CD8-positive, alpha-beta memory T cell (primary cell): Measurements from ENCODE around the gene MICA. TPM values are rescaled to one million over a fixed set of nuclear protein-coding genes. Genes with fewer than 3 reads are reported as not detected.
"Not testable (repeated sequence)": the region's sequence is repeated elsewhere in the genome, so short reads cannot be mapped to it uniquely, and the experiment has no call there.

Source experiments
- CTCF ChIA-PET: fragments of 350-600 bp; sonication (Branson Sonifier 250); formaldehyde crosslinking; loops from one replicate; lab custom pipeline; 2021; ENCODE audit warnings: antibody characterized with exemption; lab: Charles Lee
- POLR2A ChIA-PET: fragments of 350-600 bp; sonication (Branson Sonifier 250); formaldehyde crosslinking; loops from one replicate; lab custom pipeline; 2021; ENCODE audit warnings: antibody characterized with exemption; lab: Charles Lee
- DNase-seq, 5 donors: peaks; one replicate each; pipeline versions ENCODE4 v3.0.0 to v3.0.0-alpha.2; 2020 to 2022; ENCODE audit warnings: mixed read lengths in 1 of 5
- H3K27ac ChIP-seq: one replicate; pipeline ENCODE4 v1.7.0; 2013; ENCODE audit warnings: low read depth, mild to moderate bottlenecking, low read length, moderate library complexity
- H3K27me3 ChIP-seq: 2 replicates; pipeline ENCODE4 v1.7.0; 2013; ENCODE audit warnings: low read length, mild to moderate bottlenecking; ENCODE audit not compliant: insufficient read depth, poor library complexity, severe bottlenecking
- H3K36me3 ChIP-seq: 2 replicates; pipeline ENCODE4 v1.7.0; 2013; ENCODE audit warnings: mild to moderate bottlenecking, low read length, moderate library complexity; ENCODE audit not compliant: insufficient read depth
- H3K4me1 ChIP-seq: 2 replicates; pipeline ENCODE4 v1.7.0; 2013; ENCODE audit warnings: mild to moderate bottlenecking, low read length, moderate library complexity; ENCODE audit not compliant: insufficient read depth
- H3K4me3 ChIP-seq: 2 replicates; pipeline ENCODE4 v1.7.0; 2013; ENCODE audit warnings: mild to moderate bottlenecking, low read length
- H3K9me3 ChIP-seq: 2 replicates; pipeline ENCODE4 v1.7.0; 2013; ENCODE audit warnings: mild to moderate bottlenecking, low read length
- H3K27ac Mint-ChIP-seq, 8 donors: one replicate each; pipeline ENCODE4 v1.8.0; 2020 to 2021; ENCODE audit warnings: mixed read lengths in 8 of 8, mild to moderate bottlenecking in 6 of 8, inconsistent platforms in 3 of 8, moderate library complexity in 3 of 8
- H3K27me3 Mint-ChIP-seq, 2 donors: one replicate each; pipeline ENCODE4 v1.8.0; 2020 to 2021; ENCODE audit warnings: mixed read lengths in 2 of 2, mild to moderate bottlenecking in 1 of 2, moderate library complexity in 1 of 2
- H3K36me3 Mint-ChIP-seq, 3 donors: one replicate each; pipeline ENCODE4 v1.8.0; 2020 to 2021; ENCODE audit warnings: mixed read lengths in 3 of 3, inconsistent platforms in 1 of 3, mild to moderate bottlenecking in 1 of 3
- H3K4me1 Mint-ChIP-seq, 3 donors: one replicate each; pipeline ENCODE4 v1.8.0; 2020 to 2021; ENCODE audit warnings: mixed read lengths in 3 of 3, inconsistent platforms in 1 of 3, mild to moderate bottlenecking in 1 of 3
- H3K4me3 Mint-ChIP-seq, 7 donors: one replicate each; pipeline ENCODE4 v1.8.0; 2020 to 2021; ENCODE audit warnings: mixed read lengths in 7 of 7, mild to moderate bottlenecking in 6 of 7, moderate library complexity in 4 of 7, inconsistent platforms in 2 of 7
- H3K9me3 Mint-ChIP-seq, 5 donors: one replicate each; pipeline ENCODE4 v1.8.0; 2020 to 2022; ENCODE audit warnings: mixed read lengths in 5 of 5, mild to moderate bottlenecking in 3 of 5, moderate library complexity in 2 of 5, inconsistent platforms in 1 of 5
- polyA plus RNA-seq: library from polyadenylated mRNA; unstranded; fragments of 300-500 nt; fragmentation: Illumina TruSeq; gene quantifications from one replicate; pipeline ENCODE4 v1.2.3, GENCODE V29; 2021
- total RNA-seq, 2 experiments: library from RNA; stranded (reverse); gene quantifications; one replicate each; pipeline ENCODE4 v1.2.3, GENCODE V29; 2021

The MICA gene
- total and polyA plus RNA-seq, 3 experiments from 2014 or later: 8.2 to 12.8 (median 12.4) TPM

DNA sequence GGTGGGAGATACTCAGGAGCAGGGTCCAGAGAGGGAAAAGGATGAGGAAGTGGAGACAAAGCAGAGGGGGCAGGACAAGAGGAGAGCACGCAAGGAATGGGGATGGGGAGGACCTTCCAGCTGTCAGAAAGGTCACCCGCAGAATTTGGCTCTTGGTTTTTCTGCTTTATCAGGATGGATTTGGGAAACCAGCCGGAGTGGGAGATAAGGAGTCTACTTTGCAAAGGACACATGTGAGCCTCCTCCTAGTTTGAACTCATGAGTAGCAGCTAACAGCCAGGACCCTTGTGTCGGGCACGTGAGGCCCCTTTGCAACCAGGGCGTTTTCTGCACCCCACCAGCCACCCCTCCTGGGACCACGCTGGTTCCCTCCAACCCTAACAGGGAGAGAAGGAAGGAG, 7.6 kb upstream of the MICA start:
- Mint-ChIP-seq H3K4me1 (peaks cover 28 to 48% (median 32%) of the 10 kb centered on the region in 3 donors), H3K9me3 (no peaks in the 10 kb centered on the region), H3K36me3 (peaks cover 4 to 29% (median 6%) of the 10 kb centered on the region in 3 donors), H3K27me3 (no peaks in the 10 kb centered on the region), H3K4me3 (peak overlapping the region in 1 of 7 donors; percentile 18), H3K27ac (peak overlapping the region in 1 of 8 donors; percentile 38)
- no peak overlapping the region for H3K4me3 ChIP-seq
- no peak for DNase-seq
- ChIA-PET CTCF (interaction anchor here (0.8 to 1.5 kb wide), 4 partner anchors 15 to 46 kb away, joined by 3 to 8 read pairs (median 6); no protein-coding TSS in a partner anchor), POLR2A (no interaction called here)
- H3K4me1 ChIP-seq: peaks cover 18% of the 10 kb centered on the region
- no peak overlapping the region for H3K27ac ChIP-seq
- H3K36me3 ChIP-seq: no peaks in the 10 kb centered on the region
- no peaks in the 10 kb centered on the region for H3K27me3 ChIP-seq
- H3K9me3 ChIP-seq: no peaks in the 10 kb centered on the region

DNA sequence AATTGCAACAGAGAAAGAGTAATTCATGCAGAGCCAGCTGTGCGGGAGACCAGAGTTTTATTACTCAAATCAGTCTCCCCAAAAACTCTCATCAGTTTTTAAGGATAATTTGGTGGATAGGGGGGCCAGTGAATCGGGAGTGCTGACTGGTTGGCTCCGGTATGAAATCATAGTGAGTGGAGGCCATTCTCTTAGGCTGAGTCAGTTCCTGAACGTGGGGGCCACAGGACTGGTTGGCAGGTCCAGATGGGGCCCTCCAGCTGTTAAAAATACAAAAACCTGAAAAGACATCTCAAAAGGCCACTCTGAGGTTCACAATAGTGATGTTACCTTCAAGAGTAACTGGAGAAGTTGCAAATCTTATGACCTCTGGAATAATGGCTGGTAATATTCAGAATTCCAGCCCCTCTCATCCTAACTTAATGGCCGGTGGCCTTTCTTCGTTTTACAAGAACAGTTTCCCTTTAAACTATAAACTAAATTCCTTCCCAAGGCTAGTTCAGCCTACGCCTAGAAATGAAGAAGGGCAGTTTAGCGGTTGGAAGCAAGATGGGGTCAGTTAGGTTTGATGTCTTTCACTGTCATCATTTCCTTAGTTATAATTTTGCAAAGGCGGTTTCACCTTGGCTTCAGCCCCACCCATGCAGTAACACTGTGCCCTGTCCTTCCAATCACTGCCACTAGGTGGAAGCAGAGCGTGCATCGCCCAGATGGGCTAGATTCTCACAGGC, 6.8 kb upstream of the MICA start:
- Mint-ChIP-seq H3K36me3 (peaks cover 4 to 29% (median 6%) of the 10 kb centered on the region in 3 donors), H3K27ac (peak overlapping the region in 6 of 8 donors; percentile 10 to 84 (median 50)), H3K4me1 (peaks cover 36 to 55% (median 39%) of the 10 kb centered on the region in 3 donors), H3K27me3 (no peaks in the 10 kb centered on the region), H3K4me3 (peak overlapping the region; percentile 19 to 82 (median 65)), H3K9me3 (no peaks in the 10 kb centered on the region)
- ChIA-PET CTCF (interaction anchor here (0.8 to 2.6 kb wide), 5 partner anchors 15 to 65 kb away, joined by 3 to 25 read pairs (median 8); no protein-coding TSS in a partner anchor), POLR2A (no interaction called here)
- Histone ChIP-seq H3K27ac (no peak overlapping the region), H3K36me3 (no peaks in the 10 kb centered on the region), H3K9me3 (no peaks in the 10 kb centered on the region), H3K4me1 (peaks cover 24% of the 10 kb centered on the region), H3K27me3 (no peaks in the 10 kb centered on the region), H3K4me3 (no peak overlapping the region)
- DNase-seq: peak; percentile 74 to 89 (median 79)

DNA sequence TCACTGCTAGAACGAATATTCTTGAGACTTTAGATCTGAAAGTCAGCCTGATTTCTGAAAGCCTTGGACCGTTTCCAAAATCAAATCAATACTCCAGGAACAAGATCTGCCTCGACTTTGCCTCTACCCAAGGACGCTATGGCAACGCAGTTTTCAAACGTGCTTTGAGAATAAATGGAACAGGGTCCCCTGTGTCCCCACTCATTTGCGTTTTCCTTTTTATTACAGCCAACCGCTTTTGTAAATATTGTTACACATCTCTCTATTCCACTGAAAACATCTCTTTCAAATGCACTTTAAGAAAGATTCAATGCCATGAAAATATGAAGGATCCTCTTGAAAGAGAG, 6.3 kb upstream of the MICA start:
- H3K4me1 ChIP-seq: peaks cover 29% of the 10 kb centered on the region
- H3K27me3 ChIP-seq: not testable (repeated sequence)

GRCh38 chr6:31397901-31398525, 5.4 kb upstream of the MICA start:
- CTCF ChIA-PET: interaction anchor here (0.8 to 2.6 kb wide), 7 partner anchors 8 to 97 kb away, joined by 3 to 25 read pairs (median 7); no protein-coding TSS in a partner anchor

More for the DNA sequence above, 6.3 kb upstream of the MICA start:
- H3K9me3 Mint-ChIP-seq, H3K27me3 Mint-ChIP-seq, H3K9me3 ChIP-seq, H3K27ac ChIP-seq, DNase-seq, H3K36me3 ChIP-seq, H3K4me3 ChIP-seq: not testable (repeated sequence)
- ChIA-PET POLR2A (interaction anchor here (1.1 kb wide), 1 partner anchor 42 kb away, joined by 3 read pairs; no protein-coding TSS in a partner anchor), CTCF (interaction anchor here (0.8 to 2.6 kb wide), 7 partner anchors 9 to 98 kb away, joined by 3 to 25 read pairs (median 4); no protein-coding TSS in a partner anchor)
- H3K4me1 Mint-ChIP-seq: peaks cover 41 to 61% (median 45%) of the 10 kb centered on the region in 3 donors
- H3K36me3 Mint-ChIP-seq: peaks cover 4 to 29% (median 6%) of the 10 kb centered on the region in 3 donors
- H3K4me3 Mint-ChIP-seq: peak overlapping the region; percentile 19 to 82 (median 65)
- H3K27ac Mint-ChIP-seq: peak overlapping the region in 5 of 8 donors; percentile 10 to 84 (median 68)

DNA sequence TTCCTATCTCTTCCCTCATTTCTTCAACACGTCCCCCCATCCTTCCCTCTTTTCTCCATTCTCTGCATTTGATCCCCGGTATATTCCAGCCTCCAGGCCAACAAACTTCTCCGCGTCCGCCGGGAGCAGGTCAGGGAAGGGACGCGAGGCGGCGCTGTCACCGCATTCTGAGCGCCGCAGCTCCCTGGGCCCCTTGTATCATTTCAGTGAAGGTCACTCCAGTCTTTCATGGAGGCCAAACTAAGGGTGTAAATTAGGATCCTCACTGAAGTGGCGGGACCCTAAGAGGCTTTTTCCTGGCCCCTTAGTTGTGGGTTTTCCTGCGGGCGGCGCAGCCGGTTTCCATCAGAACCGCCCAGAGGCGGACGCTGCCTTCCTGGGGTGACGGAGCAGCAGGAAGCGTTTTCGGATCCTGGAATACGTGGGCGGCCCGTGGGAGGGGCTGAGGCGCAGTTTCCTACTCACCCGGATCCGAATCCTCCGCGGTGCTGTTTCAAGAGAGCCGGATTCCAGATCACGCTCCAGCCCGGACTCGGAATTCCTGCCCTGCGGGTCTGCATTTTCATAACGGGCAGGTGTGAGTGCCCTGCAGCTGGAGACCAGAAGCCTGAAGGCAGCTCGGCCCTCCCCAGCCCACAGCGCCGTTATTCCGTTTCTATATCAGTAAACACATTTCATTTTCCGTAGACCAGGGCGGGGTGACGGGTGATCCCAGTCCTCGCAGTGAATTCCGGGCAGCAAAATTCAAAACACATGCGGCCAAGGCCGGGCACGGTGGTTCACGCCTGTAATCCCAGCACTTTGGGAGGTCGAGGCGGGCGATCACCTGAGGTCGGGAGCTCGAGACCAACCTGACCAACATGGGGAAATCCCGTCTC, 3.6 kb upstream of the MICA start:
- Mint-ChIP-seq H3K27ac (peak overlapping the region; percentile 82 to 98 (median 94)), H3K36me3 (peaks cover 0 to 20% (median 0%) of the 10 kb centered on the region in 3 donors), H3K27me3 (no peaks in the 10 kb centered on the region), H3K4me1 (peaks cover 58 to 80% (median 62%) of the 10 kb centered on the region in 3 donors), H3K4me3 (peak overlapping the region; percentile 88 to 98 (median 92)), H3K9me3 (no peaks in the 10 kb centered on the region)
- no peaks in the 10 kb centered on the region for H3K27me3 ChIP-seq
- peaks cover 45% of the 10 kb centered on the region for H3K4me1 ChIP-seq
- H3K27ac ChIP-seq: peak overlapping the region; percentile 87
- ChIA-PET POLR2A (interaction anchor here (0.6 to 1.8 kb wide), 9 partner anchors 37 to 1572 kb away, joined by 3 to 12 read pairs (median 4); partner anchors contain the start of gene VARS1), CTCF (interaction anchor here (0.7 to 4.0 kb wide), 15 partner anchors 21 to 441 kb away, joined by 3 to 21 read pairs (median 4); partner anchors contain the start of gene ABHD16A)
- no peaks in the 10 kb centered on the region for H3K36me3 ChIP-seq
- DNase-seq: peak; percentile 47 to 71 (median 57)
- no peaks in the 10 kb centered on the region for H3K9me3 ChIP-seq
- peak overlapping the region; percentile 94 for H3K4me3 ChIP-seq

More at GRCh38 chr6:31397901-31398525, 5.4 kb upstream of the MICA start:
- DNase-seq: no peak
- H3K27me3 ChIP-seq: no peaks in the 10 kb centered on the region
- H3K27me3 Mint-ChIP-seq: no peaks in the 10 kb centered on the region
- H3K27ac ChIP-seq: no peak overlapping the region
- peak overlapping the region in 6 of 7 donors; percentile 30 to 92 (median 55) for H3K4me3 Mint-ChIP-seq
- H3K9me3 ChIP-seq: no peaks in the 10 kb centered on the region
- H3K4me3 ChIP-seq: no peak overlapping the region
- H3K4me1 Mint-ChIP-seq: peaks cover 50 to 69% (median 53%) of the 10 kb centered on the region in 3 donors
- peaks cover 37% of the 10 kb centered on the region for H3K4me1 ChIP-seq
- POLR2A ChIA-PET: interaction anchor here (1.1 kb wide), 1 partner anchor 41 kb away, joined by 3 read pairs; no protein-coding TSS in a partner anchor
- no peaks in the 10 kb centered on the region for H3K36me3 ChIP-seq
- no peaks in the 10 kb centered on the region for H3K9me3 Mint-ChIP-seq
- H3K36me3 Mint-ChIP-seq: peaks cover 4 to 32% (median 6%) of the 10 kb centered on the region in 3 donors
- H3K27ac Mint-ChIP-seq: peak overlapping the region in 2 of 8 donors; percentile 39 to 44

DNA sequence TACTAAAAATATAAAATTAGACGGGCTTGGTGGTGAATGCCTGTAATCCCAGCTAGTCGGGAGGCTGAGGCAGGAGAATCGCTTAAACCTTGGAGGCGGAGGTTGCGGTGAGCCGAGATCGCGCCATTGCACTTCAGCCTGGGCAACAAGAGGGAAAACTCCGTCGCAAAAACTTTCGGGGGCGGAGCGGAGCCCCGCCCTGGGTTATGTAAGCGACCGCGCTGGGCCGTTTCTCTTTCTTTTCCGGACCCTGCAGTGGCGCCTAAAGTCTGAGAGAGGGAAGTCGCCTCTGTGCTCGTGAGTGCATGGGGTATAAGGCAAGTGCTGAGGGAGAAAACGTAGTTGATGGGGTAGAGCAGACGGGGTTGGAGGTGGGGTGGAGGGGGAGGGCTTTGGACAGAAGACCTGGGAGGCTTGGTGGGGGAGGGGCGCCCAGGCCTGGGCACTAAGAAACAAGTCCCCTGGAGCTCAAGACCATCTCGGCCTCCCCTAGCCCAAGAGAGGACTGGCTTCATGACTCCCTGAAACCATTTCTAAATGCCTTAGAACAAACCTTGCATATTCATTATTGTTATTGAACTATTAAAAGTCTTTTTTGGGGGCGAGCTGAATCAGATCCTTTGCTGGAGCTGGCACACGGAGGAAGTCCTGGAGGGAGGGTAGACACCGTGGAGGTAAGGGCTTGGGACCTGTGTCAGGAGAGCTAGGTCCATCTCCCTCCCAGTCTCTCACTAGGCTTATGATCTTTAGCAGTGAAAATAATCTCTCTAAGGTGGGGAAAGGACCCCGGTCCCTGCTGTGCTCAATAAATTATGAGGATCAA, 2.7 kb upstream of the MICA start:
- H3K4me3 Mint-ChIP-seq: peak overlapping the region; percentile 88 to 98 (median 92)
- no peaks in the 10 kb centered on the region for H3K27me3 Mint-ChIP-seq
- H3K9me3 ChIP-seq: no peaks in the 10 kb centered on the region
- peaks cover 45% of the 10 kb centered on the region for H3K4me1 ChIP-seq
- peaks cover 0 to 14% (median 0%) of the 10 kb centered on the region in 3 donors for H3K36me3 Mint-ChIP-seq
- no peaks in the 10 kb centered on the region for H3K9me3 Mint-ChIP-seq
- H3K4me1 Mint-ChIP-seq: peaks cover 60 to 82% (median 67%) of the 10 kb centered on the region in 3 donors
- H3K27me3 ChIP-seq: no peaks in the 10 kb centered on the region
- peak overlapping the region; percentile 94 for H3K4me3 ChIP-seq
- H3K36me3 ChIP-seq: no peaks in the 10 kb centered on the region
- H3K27ac ChIP-seq: peak overlapping the region; percentile 87
- peak; percentile 60 to 86 (median 71) for DNase-seq
- H3K27ac Mint-ChIP-seq: peak overlapping the region; percentile 82 to 98 (median 94)
- ChIA-PET CTCF (interaction anchor here (0.7 to 4.0 kb wide), 7 partner anchors 39 to 302 kb away, joined by 3 to 21 read pairs (median 4); partner anchors contain the start of gene ABHD16A), POLR2A (interaction anchor here (0.6 to 1.8 kb wide), 6 partner anchors 38 to 432 kb away, joined by 3 to 12 read pairs (median 6); partner anchors contain the start of gene VARS1)
